C1 segment of cervical spinal cord (tissue), 14 donors: ENCODE data around the gene AOX1.
"Not testable (repeated sequence)": the region's sequence is repeated elsewhere in the genome, so short reads cannot be mapped to it uniquely, and the experiment has no call there.

Experiments
- DNase-seq, 14 donors: peaks; one replicate each; lab custom pipeline; 2025; lab: John Stamatoyannopoulos, UW

AOX1 gene

GRCh38 chr2:200627110-200627770 lies 41.4 kb downstream of the AOX1 start:
- DNase-seq: no peak

- not testable (repeated sequence) for DNase-seq
These were observed 42.6 kb downstream of the AOX1 start for GRCh38 chr2:200628461-200628860.

- no peak for DNase-seq
These were observed 45.5 kb downstream of the AOX1 start for GRCh38 chr2:200631287-200631686.

GRCh38 chr2:200634231-200634964 lies 48.6 kb downstream of the AOX1 start:
- no peak for DNase-seq

GRCh38 chr2:200635251-200635650 lies 49.4 kb downstream of the AOX1 start:
- no peak for DNase-seq

GRCh38 chr2:200637901-200638300 lies 52.1 kb downstream of the AOX1 start:
- DNase-seq: no peak

GRCh38 chr2:200640176-200640575 lies 54.4 kb downstream of the AOX1 start:
- DNase-seq: no peak

- DNase-seq: no peak
These were observed 55.1 kb downstream of the AOX1 start for GRCh38 chr2:200640901-200641300.

- not testable (repeated sequence) for DNase-seq
These were observed 62.9 kb downstream of the AOX1 start for GRCh38 chr2:200648518-200649281.

GRCh38 chr2:200649724-200650123 lies 63.9 kb downstream of the AOX1 start:
- no peak for DNase-seq

GRCh38 chr2:200650195-200650594 lies 64.4 kb downstream of the AOX1 start:
- no peak for DNase-seq

GRCh38 chr2:200652158-200652557 lies 66.3 kb downstream of the AOX1 start:
- DNase-seq: no peak

- DNase-seq: no peak
These were observed 67.2 kb downstream of the AOX1 start for GRCh38 chr2:200653021-200653420.

- DNase-seq: no peak
These were observed 69.0 kb downstream of the AOX1 start for GRCh38 chr2:200654823-200655222.

- no peak for DNase-seq
These were observed 70.2 kb downstream of the AOX1 start for GRCh38 chr2:200655918-200656580.

- DNase-seq: no peak
These were observed 72.6 kb downstream of the AOX1 start for GRCh38 chr2:200658278-200658864.

- no peak for DNase-seq
These were observed 73.6 kb downstream of the AOX1 start for GRCh38 chr2:200659410-200659809.

GRCh38 chr2:200661477-200661876 lies 75.7 kb downstream of the AOX1 start:
- no peak for DNase-seq

GRCh38 chr2:200662727-200663126 lies 76.9 kb downstream of the AOX1 start:
- no peak for DNase-seq

- no peak for DNase-seq
These were observed 79.1 kb downstream of the AOX1 start for GRCh38 chr2:200664770-200665494.
